ENCODE results near the gene TDRD12.
A peak's percentile ranks its signal among the peaks of the same experiment; 100 is the strongest.

The TDRD12 gene

DNA sequence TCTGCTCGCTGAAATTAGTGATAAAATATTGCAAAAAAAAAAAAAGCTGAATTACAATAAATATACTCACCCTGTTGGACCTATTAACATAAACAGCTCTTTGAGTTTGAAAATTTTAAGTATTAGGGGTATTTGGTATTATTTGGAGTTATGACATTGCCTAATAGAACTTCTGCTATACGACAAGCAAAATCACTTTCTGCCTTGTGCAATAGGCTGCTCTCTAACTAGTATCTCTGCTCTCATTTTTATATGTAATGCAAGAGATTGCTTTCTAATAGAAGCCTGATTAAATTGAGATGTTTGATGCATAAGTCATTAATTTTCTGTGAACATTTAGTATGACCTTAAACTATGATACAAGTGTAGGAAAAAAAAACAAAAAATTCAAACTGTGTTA is 38.6 kb upstream of the TDRD12 start:
- Mint-ChIP-seq H3K27me3 (ENCODE audit: low read depth) (peaks cover 26% of the 10 kb centered on the region), H3K27ac (no peak overlapping the region), H3K4me3 (no peak overlapping the region), H3K36me3 (ENCODE audit: low read depth) (no peaks in the 10 kb centered on the region), H3K4me1 (peaks cover 10% of the 10 kb centered on the region), H3K9me3 (no peaks in the 10 kb centered on the region)
- TF ChIP-seq, protein P1, sequence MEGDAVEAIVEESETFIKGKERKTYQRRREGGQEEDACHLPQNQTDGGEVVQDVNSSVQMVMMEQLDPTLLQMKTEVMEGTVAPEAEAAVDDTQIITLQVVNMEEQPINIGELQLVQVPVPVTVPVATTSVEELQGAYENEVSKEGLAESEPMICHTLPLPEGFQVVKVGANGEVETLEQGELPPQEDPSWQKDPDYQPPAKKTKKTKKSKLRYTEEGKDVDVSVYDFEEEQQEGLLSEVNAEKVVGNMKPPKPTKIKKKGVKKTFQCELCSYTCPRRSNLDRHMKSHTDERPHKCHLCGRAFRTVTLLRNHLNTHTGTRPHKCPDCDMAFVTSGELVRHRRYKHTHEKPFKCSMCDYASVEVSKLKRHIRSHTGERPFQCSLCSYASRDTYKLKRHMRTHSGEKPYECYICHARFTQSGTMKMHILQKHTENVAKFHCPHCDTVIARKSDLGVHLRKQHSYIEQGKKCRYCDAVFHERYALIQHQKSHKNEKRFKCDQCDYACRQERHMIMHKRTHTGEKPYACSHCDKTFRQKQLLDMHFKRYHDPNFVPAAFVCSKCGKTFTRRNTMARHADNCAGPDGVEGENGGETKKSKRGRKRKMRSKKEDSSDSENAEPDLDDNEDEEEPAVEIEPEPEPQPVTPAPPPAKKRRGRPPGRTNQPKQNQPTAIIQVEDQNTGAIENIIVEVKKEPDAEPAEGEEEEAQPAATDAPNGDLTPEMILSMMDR (IDR thresholded peaks at IDR 0.05; ENCODE audit: unreplicated experiment in 3 of 3) = no peak

DNA sequence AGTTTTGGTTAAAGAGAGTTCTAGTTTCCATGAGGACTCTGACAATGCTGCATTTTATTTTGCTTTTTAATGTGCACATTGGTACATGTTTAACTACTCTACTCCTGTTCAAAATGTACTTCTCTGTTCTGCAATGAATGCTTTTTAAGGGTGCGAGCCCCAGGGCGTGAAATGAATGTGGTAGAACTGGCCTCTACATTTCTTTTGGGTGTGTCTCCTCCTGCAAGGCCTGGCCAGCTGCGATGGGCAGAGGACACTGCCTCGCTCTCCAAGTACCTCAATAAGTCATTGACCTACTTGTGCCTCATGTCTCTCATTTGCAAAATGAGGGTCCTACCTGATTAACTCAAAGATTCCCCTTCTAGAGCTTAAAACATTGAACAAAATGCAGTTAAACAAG is 37.2 kb upstream of the TDRD12 start:
- H3K4me1 Mint-ChIP-seq = peaks cover 6% of the 10 kb centered on the region
- no peak overlapping the region for H3K27ac Mint-ChIP-seq
- no peaks in the 10 kb centered on the region for H3K36me3 Mint-ChIP-seq (ENCODE audit: low read depth)
- TF ChIP-seq, protein P1 (IDR thresholded peaks at IDR 0.05; ENCODE audit: unreplicated experiment in 3 of 3) = no peak
- H3K27me3 Mint-ChIP-seq (ENCODE audit: low read depth) = peaks cover 16% of the 10 kb centered on the region
- H3K4me3 Mint-ChIP-seq = no peak overlapping the region
- no peaks in the 10 kb centered on the region for H3K9me3 Mint-ChIP-seq

GRCh38 chr19:32686847-32687475 is 32.6 kb upstream of the TDRD12 start:
- Mint-ChIP-seq H3K27me3 (ENCODE audit: low read depth) (peaks cover 4% of the 10 kb centered on the region), H3K4me1 (peaks cover 9% of the 10 kb centered on the region), H3K36me3 (ENCODE audit: low read depth) (no peaks in the 10 kb centered on the region), H3K4me3 (no peak overlapping the region), H3K9me3 (no peaks in the 10 kb centered on the region), H3K27ac (no peak overlapping the region)
- TF ChIP-seq, protein P1 (IDR thresholded peaks at IDR 0.05; ENCODE audit: unreplicated experiment in 3 of 3) = no peak

DNA sequence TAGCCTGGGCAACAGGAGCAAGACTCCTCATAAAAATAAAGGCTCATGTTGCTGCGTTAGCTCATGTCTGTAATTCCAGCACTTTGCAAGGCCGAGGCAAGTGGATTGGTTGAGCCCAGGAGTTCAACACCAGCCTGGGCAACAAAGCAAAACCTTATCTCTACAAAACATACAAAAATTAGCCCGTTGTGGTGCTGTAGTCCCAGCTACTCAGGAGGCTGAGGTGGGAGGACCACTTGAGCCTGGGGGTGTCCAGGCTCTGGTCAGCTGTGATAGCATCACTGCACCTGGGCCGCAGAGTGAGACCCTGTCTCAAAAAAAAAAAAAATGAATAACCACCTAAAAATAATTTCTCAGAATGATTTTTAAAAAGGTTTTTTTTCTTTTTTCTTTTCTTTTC is 31.9 kb upstream of the TDRD12 start:
- TF ChIP-seq, protein P1 (IDR thresholded peaks at IDR 0.05; ENCODE audit: unreplicated experiment in 3 of 3) = no peak
- Mint-ChIP-seq H3K36me3 (ENCODE audit: low read depth) (peaks cover under 1% of the 10 kb centered on the region), H3K27ac (no peak overlapping the region), H3K9me3 (no peaks in the 10 kb centered on the region), H3K4me1 (peaks cover 9% of the 10 kb centered on the region), H3K27me3 (ENCODE audit: low read depth) (peaks cover 4% of the 10 kb centered on the region), H3K4me3 (no peak overlapping the region)

DNA sequence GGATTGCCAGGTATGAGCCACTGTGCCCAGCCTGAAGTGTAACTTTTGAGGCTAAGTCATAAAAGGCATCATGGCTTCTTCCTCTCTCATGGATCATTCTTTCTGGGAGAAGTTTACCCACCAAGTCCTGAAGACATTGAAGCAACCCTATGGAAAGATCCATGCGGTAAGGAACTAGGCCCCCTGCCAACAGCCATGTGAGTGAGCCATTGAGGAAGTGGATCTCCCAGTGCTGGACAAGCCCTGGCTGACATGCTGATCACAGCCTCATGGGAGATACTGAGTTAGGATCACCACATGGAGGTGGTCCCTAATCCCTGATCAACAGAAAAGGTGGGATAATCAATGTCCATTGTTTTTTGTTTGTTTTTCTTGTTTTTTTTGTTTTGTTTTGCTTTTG is 31.3 kb upstream of the TDRD12 start:
- Mint-ChIP-seq H3K27ac (no peak overlapping the region), H3K4me3 (no peak overlapping the region), H3K9me3 (peaks cover 6% of the 10 kb centered on the region), H3K27me3 (ENCODE audit: low read depth) (peaks cover 4% of the 10 kb centered on the region), H3K4me1 (peaks cover 16% of the 10 kb centered on the region), H3K36me3 (ENCODE audit: low read depth) (peaks cover 6% of the 10 kb centered on the region)
- TF ChIP-seq, protein P1 (IDR thresholded peaks at IDR 0.05; ENCODE audit: unreplicated experiment in 3 of 3) = no peak

DNA sequence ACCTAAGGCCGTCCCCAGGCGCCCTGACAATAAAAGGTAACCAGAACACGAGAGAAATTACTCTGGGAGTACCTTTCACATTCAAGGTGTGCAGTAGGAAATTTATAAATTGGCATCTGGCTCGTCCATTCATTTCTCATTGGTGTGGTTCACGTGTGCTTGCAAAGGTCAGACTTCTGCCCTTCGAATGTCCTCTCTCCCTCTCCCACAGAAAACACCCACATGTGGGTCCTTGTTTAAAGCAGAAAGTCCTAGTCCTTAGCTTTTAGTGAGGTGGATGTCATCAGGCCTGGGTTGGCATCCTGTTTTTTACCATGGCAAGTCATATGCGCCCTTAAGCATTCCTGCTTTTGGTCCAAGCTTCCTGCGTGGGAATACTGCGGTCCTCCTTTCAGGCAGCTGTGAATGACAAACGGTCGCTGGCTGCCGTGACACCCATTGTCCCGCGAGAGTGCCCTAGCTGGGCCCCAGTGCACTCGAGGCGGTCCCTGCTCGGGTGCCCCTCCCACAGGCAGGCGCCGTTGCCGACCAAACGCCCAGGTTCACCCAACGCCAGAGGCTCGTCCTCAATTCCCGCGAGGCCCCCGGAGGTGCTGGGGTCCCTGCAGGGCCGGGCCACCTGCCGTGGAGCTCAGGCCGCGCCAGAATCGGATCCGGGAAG is 28.1 kb upstream of the TDRD12 start, which contains the start of gene NUDT19:
NUDT19 (plus strand) TSS at position 531 of the 661 bp plus-strand sequence. CDS start 140 bp downstream, outside the sequence.
- H3K36me3 Mint-ChIP-seq (ENCODE audit: low read depth) = peaks cover 32% of the 10 kb centered on the region
- peak within 1 kb of the TSS; percentile 90 to 93 (median 92) for H3K4me3 Mint-ChIP-seq
- H3K9me3 Mint-ChIP-seq = peaks cover 17% of the 10 kb centered on the region
- H3K4me1 Mint-ChIP-seq = peaks cover 36% of the 10 kb centered on the region
- peak within 1 kb of the TSS; percentile 90 to 93 (median 91) for H3K27ac Mint-ChIP-seq
- peaks cover 4% of the 10 kb centered on the region for H3K27me3 Mint-ChIP-seq (ENCODE audit: low read depth)
- TF ChIP-seq, protein P1 (IDR thresholded peaks at IDR 0.05; ENCODE audit: unreplicated experiment in 3 of 3) = no peak

Measured in nephron (organoid).